ENCODE measurements around the gene KCNAB2. TPM values are rescaled to one million over a fixed set of nuclear protein-coding genes. Genes with fewer than 3 reads are reported as not detected.

The KCNAB2 gene
- total RNA-seq, 6 experiments from 2014 or later: 8.0 to 12.6 (median 10.7) TPM

- H3K4me3 Mint-ChIP-seq: no peak overlapping the region
- H3K27me3 Mint-ChIP-seq (ENCODE audit: insufficient read depth): peaks cover 1% of the 10 kb centered on the region
- peaks cover 8% of the 10 kb centered on the region for H3K4me1 Mint-ChIP-seq (ENCODE audit: low read depth)
- H3K9me3 Mint-ChIP-seq: no peaks in the 10 kb centered on the region
- no peak overlapping the region for H3K27ac Mint-ChIP-seq
- no peak for DNase-seq
- no peaks in the 10 kb centered on the region for H3K36me3 Mint-ChIP-seq (ENCODE audit: low read depth)
- TF ChIP-seq CTCF (IDR thresholded peaks at IDR 0.05): no peak
These were observed 26.4 kb upstream of the KCNAB2 start for GRCh38 chr1:6019166-6019845.

GRCh38 chr1:6022193-6022592 lies 23.5 kb upstream of the KCNAB2 start:
- no peak for DNase-seq
- Mint-ChIP-seq H3K9me3 (no peaks in the 10 kb centered on the region), H3K4me1 (ENCODE audit: low read depth) (peaks cover 10% of the 10 kb centered on the region), H3K4me3 (no peak overlapping the region), H3K27me3 (ENCODE audit: insufficient read depth) (peaks cover 1% of the 10 kb centered on the region), H3K27ac (no peak overlapping the region), H3K36me3 (ENCODE audit: low read depth) (no peaks in the 10 kb centered on the region)
- TF ChIP-seq CTCF (IDR thresholded peaks at IDR 0.05): no peak

GRCh38 chr1:6023346-6023745 lies 22.3 kb upstream of the KCNAB2 start:
- Mint-ChIP-seq H3K36me3 (ENCODE audit: low read depth) (no peaks in the 10 kb centered on the region), H3K9me3 (no peaks in the 10 kb centered on the region), H3K4me1 (ENCODE audit: low read depth) (peaks cover 18% of the 10 kb centered on the region), H3K4me3 (no peak overlapping the region), H3K27me3 (ENCODE audit: insufficient read depth) (peaks cover 3% of the 10 kb centered on the region), H3K27ac (no peak overlapping the region)
- TF ChIP-seq CTCF (IDR thresholded peaks at IDR 0.05): no peak
- no peak for DNase-seq

GRCh38 chr1:6024376-6024775 lies 21.3 kb upstream of the KCNAB2 start:
- Mint-ChIP-seq H3K36me3 (ENCODE audit: low read depth) (no peaks in the 10 kb centered on the region), H3K4me1 (ENCODE audit: low read depth) (peaks cover 22% of the 10 kb centered on the region), H3K27ac (no peak overlapping the region), H3K27me3 (ENCODE audit: insufficient read depth) (peaks cover 3% of the 10 kb centered on the region), H3K4me3 (no peak overlapping the region), H3K9me3 (no peaks in the 10 kb centered on the region)
- no peak for TF ChIP-seq CTCF (IDR thresholded peaks at IDR 0.05)
- DNase-seq: no peak

- peaks cover 3% of the 10 kb centered on the region for H3K27me3 Mint-ChIP-seq (ENCODE audit: insufficient read depth)
- TF ChIP-seq CTCF (IDR thresholded peaks at IDR 0.05): no peak
- peak; percentile 38 for DNase-seq
These were observed 20.2 kb upstream of the KCNAB2 start for GRCh38 chr1:6025269-6026094.

More at GRCh38 chr1:6025269-6026094, 20.2 kb upstream of the KCNAB2 start:
- peak overlapping the region; percentile 37; the same call in 1 of the 2 replicates for H3K4me3 Mint-ChIP-seq
- H3K36me3 Mint-ChIP-seq (ENCODE audit: low read depth): no peaks in the 10 kb centered on the region
- peak overlapping the region; percentile 67; the same call in 1 of the 2 replicates for H3K27ac Mint-ChIP-seq
- H3K9me3 Mint-ChIP-seq: no peaks in the 10 kb centered on the region
- H3K4me1 Mint-ChIP-seq (ENCODE audit: low read depth): peaks cover 22% of the 10 kb centered on the region
